Activated CD4-positive, alpha-beta T cell treated with anti-CD3 and anti-CD28 coated beads, Interleukin-2, amount 50 U/mL, for 1 hour (primary cell): ENCODE data around the gene OR2T27.
A peak's percentile ranks its signal among the peaks of the same experiment; 100 is the strongest.
"Not testable (repeated sequence)": the region's sequence is repeated elsewhere in the genome, so short reads cannot be mapped to it uniquely, and the experiment has no call there.

Source experiments
- DNase-seq: peaks from one replicate; pipeline ENCODE4 v3.0.0-alpha.2; 2020

The OR2T27 gene

GRCh38 chr1:248639652-248640051 is 15.7 kb downstream of the OR2T27 start:
- not testable (repeated sequence) for DNase-seq

- DNase-seq = not testable (repeated sequence)
Measured at GRCh38 chr1:248636612-248637011, 18.7 kb downstream of the OR2T27 start.

- DNase-seq = not testable (repeated sequence)
Measured at GRCh38 chr1:248634991-248635390, 20.3 kb downstream of the OR2T27 start, which contains the start of gene OR2T11. TSS of gene OR2T11 (minus strand) at chr1:248635091. CDS start at chr1:248627128, 7,963 bp downstream.

GRCh38 chr1:248631354-248632008 is 23.8 kb downstream of the OR2T27 start:
- DNase-seq = no peak

GRCh38 chr1:248630551-248630950 is 24.8 kb downstream of the OR2T27 start:
- DNase-seq = no peak

- no peak for DNase-seq
Measured at GRCh38 chr1:248627971-248628844, 27.1 kb downstream of the OR2T27 start.

- DNase-seq = no peak
Measured at GRCh38 chr1:248625971-248626370, 29.4 kb downstream of the OR2T27 start.

GRCh38 chr1:248625166-248625565 is 30.2 kb downstream of the OR2T27 start:
- DNase-seq = no peak

- no peak for DNase-seq
Measured at GRCh38 chr1:248622570-248623001, 32.7 kb downstream of the OR2T27 start.

- DNase-seq = no peak
Measured at GRCh38 chr1:248621770-248622169, 33.6 kb downstream of the OR2T27 start.

- peak; percentile 38 for DNase-seq
Measured at GRCh38 chr1:248618878-248619277, 36.5 kb downstream of the OR2T27 start.

- DNase-seq = no peak
Measured at GRCh38 chr1:248618119-248618518, 37.2 kb downstream of the OR2T27 start.

GRCh38 chr1:248613742-248614141 is 41.6 kb downstream of the OR2T27 start:
- DNase-seq = no peak

GRCh38 chr1:248611883-248612414 is 43.4 kb downstream of the OR2T27 start:
- DNase-seq = no peak

GRCh38 chr1:248610301-248610700 is 45.0 kb downstream of the OR2T27 start:
- no peak for DNase-seq
